Pancreas (tissue), 10 donors: ENCODE data around the gene LMOD1. TPM values are rescaled to one million over a fixed set of nuclear protein-coding genes. Genes with fewer than 3 reads are reported as not detected.

ENCODE experiments used
- ATAC-seq, 4 donors: fragments of 200-7000 bp; cut with Tn5 transposase; one replicate each; pipeline versions ENCODE4 v1.8.0 to v1.9.1; 2020; ENCODE audit warnings: mild to moderate bottlenecking in 4 of 4, moderate library complexity in 4 of 4
- DNase-seq, 6 donors: peaks; one replicate each; pipeline ENCODE4 v3.0.0-alpha.2; 2020
- FAIRE-seq: peaks from 2 replicates; lab custom pipeline; 2012; peaks lifted over from hg19 to GRCh38; lab: Jason Lieb, UNC
- H3K27ac ChIP-seq, 4 donors: fragments of 200-600 bp; sonication (generic); 1 replicate in 3 of 4; 2 replicates in 1 of 4; pipeline versions ENCODE4 v1.5.0 to v1.8.0; 2020
- H3K27me3 ChIP-seq, 4 donors: fragments of 200-600 bp; one replicate each; pipeline ENCODE4 v1.8.0; 2021
- H3K36me3 ChIP-seq, 3 donors: fragments of 200-600 bp; sonication (generic) in 1 of 3; one replicate each; pipeline versions ENCODE4 v1.5.0 to v1.8.0; 2020 to 2021
- H3K4me1 ChIP-seq, 3 donors: fragments of 200-600 bp; one replicate each; pipeline ENCODE4 v1.8.0; 2021
- H3K4me3 ChIP-seq, 4 donors: fragments of 200-600 bp; sonication (generic) in 2 of 4; one replicate each; pipeline versions ENCODE4 v1.5.0 to v1.8.0; 2020 to 2021
- H3K9me3 ChIP-seq, 4 donors: fragments of 200-600 bp; one replicate each; pipeline ENCODE4 v1.8.0; 2021
- WGBS, 2 donors: extraction: QIAGEN DNeasy Blood & Tissue Kit; methylation state at CpG; one replicate each; pipeline ENCODE4 v1.1.7; 2013; 5-methylcytosine and 5-hydroxymethylcytosine counted together
- intact Hi-C, 3 donors: fragments of 100-400 bp; cut with DNase I; formaldehyde crosslinking; loops; one replicate each; pipeline versions ENCODE4 v1.11.1 to v1.14.2; 2022
- polyA plus RNA-seq, 2 donors: library from polyadenylated mRNA; stranded (reverse); fragments of 200-250 nt; gene quantifications; one replicate each; pipeline ENCODE4 v1.2.3, GENCODE V29; 2013
- total RNA-seq, 6 donors: library from RNA; stranded (reverse); fragmentation: NEBNext Ultra II Directional in 4 of 6; extraction: Animal tissue kit (Norgen Biotek cat#: 25700) in 4 of 6; gene quantifications; one replicate each; pipeline versions ENCODE4 v1.2.1 to v1.2.4, GENCODE V29; 2021 to 2023
- TF ChIP-seq, protein P1 (sequence below), 4 donors: fragments of 200-600 bp; sonication (generic) in 3 of 4; IDR thresholded peaks; one replicate each; pipeline versions ENCODE4 v1.5.0 to v1.8.0; 2021; ENCODE audit warnings: antibody characterized with exemption in 4 of 4
- donor health status: healthy with polysubstance abuse.
- donor health status: DM: no; HTN: no; CAD: no; lungs with moderate emphysema.
- donor health status: DM: no; HTN: no; CAD: no.
- donor health status: control.
- donor health status: control.
- donor health status: Bipolar disorder and iron deficiency.
- donor health status: DM: yes; HTN: yes; CAD: no.
- donor health status: DM: no; HTN: no; CAD: no.
- donor health status: DM: no; HTN: no; CAD: no.
- donor health status: DM: yes; HTN: yes; CAD: no.

LMOD1 gene
- total and polyA plus RNA-seq, 8 donors = 0.67 to 13.6 (median 2.1) TPM

- intact Hi-C loops = no loop called here
- Histone ChIP-seq H3K9me3 (no peaks in the 10 kb centered on the region), H3K27ac (no peak overlapping the region), H3K36me3 (no peaks in the 10 kb centered on the region), H3K4me3 (no peak overlapping the region), H3K27me3 (peaks cover 0 to 4% (median 0%) of the 10 kb centered on the region in 4 donors), H3K4me1 (no peaks in the 10 kb centered on the region)
- ATAC-seq = no peak
- 62 to 79% methylated on average over 5 of the region's 5 CpGs for WGBS, 2 donors
- DNase-seq = no peak
- no peak for FAIRE-seq
- TF ChIP-seq, protein P1, sequence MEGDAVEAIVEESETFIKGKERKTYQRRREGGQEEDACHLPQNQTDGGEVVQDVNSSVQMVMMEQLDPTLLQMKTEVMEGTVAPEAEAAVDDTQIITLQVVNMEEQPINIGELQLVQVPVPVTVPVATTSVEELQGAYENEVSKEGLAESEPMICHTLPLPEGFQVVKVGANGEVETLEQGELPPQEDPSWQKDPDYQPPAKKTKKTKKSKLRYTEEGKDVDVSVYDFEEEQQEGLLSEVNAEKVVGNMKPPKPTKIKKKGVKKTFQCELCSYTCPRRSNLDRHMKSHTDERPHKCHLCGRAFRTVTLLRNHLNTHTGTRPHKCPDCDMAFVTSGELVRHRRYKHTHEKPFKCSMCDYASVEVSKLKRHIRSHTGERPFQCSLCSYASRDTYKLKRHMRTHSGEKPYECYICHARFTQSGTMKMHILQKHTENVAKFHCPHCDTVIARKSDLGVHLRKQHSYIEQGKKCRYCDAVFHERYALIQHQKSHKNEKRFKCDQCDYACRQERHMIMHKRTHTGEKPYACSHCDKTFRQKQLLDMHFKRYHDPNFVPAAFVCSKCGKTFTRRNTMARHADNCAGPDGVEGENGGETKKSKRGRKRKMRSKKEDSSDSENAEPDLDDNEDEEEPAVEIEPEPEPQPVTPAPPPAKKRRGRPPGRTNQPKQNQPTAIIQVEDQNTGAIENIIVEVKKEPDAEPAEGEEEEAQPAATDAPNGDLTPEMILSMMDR (IDR thresholded peaks at IDR 0.05) = no peak
Observed at GRCh38 chr1:201939574-201939973, 6.8 kb downstream of the LMOD1 start.

GRCh38 chr1:201939148-201939547 is 7.2 kb downstream of the LMOD1 start:
- H3K27me3 ChIP-seq = peaks cover 0 to 4% (median 0%) of the 10 kb centered on the region in 4 donors
- FAIRE-seq = no peak
- WGBS, 2 donors = 50% methylated on average over 4 of the region's 4 CpGs
- no peak for DNase-seq
- H3K36me3 ChIP-seq = no peaks in the 10 kb centered on the region
- intact Hi-C loops = no loop called here
- no peak overlapping the region for H3K27ac ChIP-seq
- no peak for ATAC-seq
- TF ChIP-seq, protein P1 (IDR thresholded peaks at IDR 0.05) = no peak
- H3K4me3 ChIP-seq = no peak overlapping the region
- H3K4me1 ChIP-seq = no peaks in the 10 kb centered on the region
- H3K9me3 ChIP-seq = no peaks in the 10 kb centered on the region

GRCh38 chr1:201938440-201939035 is 7.8 kb downstream of the LMOD1 start:
- FAIRE-seq (no peak), DNase-seq (no peak), ATAC-seq (no peak)
- Histone ChIP-seq H3K36me3 (no peaks in the 10 kb centered on the region), H3K27me3 (peaks cover 0 to 4% (median 0%) of the 10 kb centered on the region in 4 donors), H3K9me3 (no peaks in the 10 kb centered on the region), H3K27ac (no peak overlapping the region), H3K4me3 (no peak overlapping the region), H3K4me1 (no peaks in the 10 kb centered on the region)
- intact Hi-C loops = no loop called here
- TF ChIP-seq, protein P1 (IDR thresholded peaks at IDR 0.05) = no peak
- 59% methylated on average over 4 of the region's 4 CpGs for WGBS, 2 donors

DNA sequence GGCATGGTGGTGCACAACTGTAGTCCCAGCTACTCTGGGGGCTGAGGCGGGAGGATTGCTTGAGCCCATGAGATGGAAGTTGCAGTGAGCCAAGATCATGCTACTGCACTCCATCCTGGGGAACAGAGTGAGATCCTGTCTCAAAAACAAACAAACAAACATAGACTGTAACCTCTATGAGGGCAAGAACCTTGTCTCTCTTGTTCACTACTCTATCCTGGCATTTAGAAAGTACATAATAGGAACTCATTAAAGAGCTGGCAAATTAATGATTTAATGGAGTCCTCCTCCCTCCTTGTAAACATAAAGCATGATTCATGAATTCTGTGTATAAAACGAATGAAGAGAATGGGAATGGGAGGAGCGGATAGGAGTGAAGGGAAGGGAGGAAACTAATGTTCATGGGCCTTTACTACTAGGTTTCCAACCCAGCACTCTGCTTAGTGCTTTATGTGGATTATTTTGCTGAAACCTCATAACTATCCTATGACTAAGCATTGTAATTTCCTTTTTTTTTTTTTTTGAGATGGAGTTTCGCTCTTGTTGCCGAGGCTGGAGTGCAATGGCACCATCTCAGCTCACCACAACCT is 8.6 kb downstream of the LMOD1 start:
- TF ChIP-seq, protein P1 (IDR thresholded peaks at IDR 0.05) = no peak
- DNase-seq = no peak
- Histone ChIP-seq H3K27ac (no peak overlapping the region), H3K36me3 (no peaks in the 10 kb centered on the region), H3K4me3 (no peak overlapping the region), H3K27me3 (no peaks in the 10 kb centered on the region), H3K4me1 (no peaks in the 10 kb centered on the region), H3K9me3 (no peaks in the 10 kb centered on the region)
- no peak for FAIRE-seq
- intact Hi-C loops = no loop called here
- ATAC-seq = peak in 2 of 4 donors; percentile 49 to 57
- 79 to 90% methylated on average over 5 of the region's 5 CpGs for WGBS, 2 donors

DNA sequence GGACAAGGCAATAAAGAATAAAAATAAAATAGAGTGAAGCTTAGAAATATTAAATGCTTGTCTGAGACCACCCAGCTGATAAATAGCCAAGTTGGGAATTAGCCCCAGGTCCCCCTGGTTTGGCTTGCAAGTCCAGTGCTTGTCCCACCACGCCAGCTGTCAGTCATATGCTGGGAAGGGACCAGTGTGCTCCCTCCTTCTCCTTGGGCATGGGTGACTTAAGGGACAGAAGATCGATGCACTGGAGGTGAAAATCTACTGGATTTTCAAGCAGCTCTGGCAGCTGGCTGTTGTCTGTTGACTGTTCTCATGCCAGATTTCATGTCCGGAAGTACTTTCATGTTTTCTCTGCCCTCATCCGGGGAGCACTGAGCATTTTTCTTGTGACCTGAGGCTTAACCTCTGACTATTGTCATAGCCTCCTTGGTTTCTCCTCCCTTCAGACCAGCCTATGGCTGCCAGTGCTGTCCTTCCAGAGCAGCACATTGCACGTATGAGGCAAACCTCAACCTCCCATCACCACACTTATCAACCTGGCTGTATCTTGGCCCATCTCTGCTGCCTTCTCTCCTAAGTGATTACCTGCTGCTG is 12.4 kb downstream of the LMOD1 start:
- intact Hi-C loops = no loop called here
- H3K9me3 ChIP-seq = no peaks in the 10 kb centered on the region
- no peaks in the 10 kb centered on the region for H3K36me3 ChIP-seq
- FAIRE-seq = no peak
- DNase-seq = no peak
- H3K27me3 ChIP-seq = no peaks in the 10 kb centered on the region
- TF ChIP-seq, protein P1 (IDR thresholded peaks at IDR 0.05) = no peak
- no peak for ATAC-seq
- no peak overlapping the region for H3K4me3 ChIP-seq
- H3K4me1 ChIP-seq = no peaks in the 10 kb centered on the region
- no peak overlapping the region for H3K27ac ChIP-seq
- 23 to 29% methylated on average over 5 of the region's 5 CpGs for WGBS, 2 donors
